Skeletal muscle cell (primary cell): ENCODE results near the gene RDH13.
"Not testable (repeated sequence)": the region's sequence is repeated elsewhere in the genome, so short reads cannot be mapped to it uniquely, and the experiment has no call there.

Experiments used
- DNase-seq: peaks from one replicate; pipeline ENCODE4 v3.0.0-alpha.2; 2010; ENCODE audit warnings: low read depth
- H3K4me3 ChIP-seq: 2 replicates; pipeline ENCODE4 v1.5.1; 2011; ENCODE audit warnings: low read depth, mild to moderate bottlenecking, control low read depth, low read length, moderate library complexity

Gene RDH13

DNA sequence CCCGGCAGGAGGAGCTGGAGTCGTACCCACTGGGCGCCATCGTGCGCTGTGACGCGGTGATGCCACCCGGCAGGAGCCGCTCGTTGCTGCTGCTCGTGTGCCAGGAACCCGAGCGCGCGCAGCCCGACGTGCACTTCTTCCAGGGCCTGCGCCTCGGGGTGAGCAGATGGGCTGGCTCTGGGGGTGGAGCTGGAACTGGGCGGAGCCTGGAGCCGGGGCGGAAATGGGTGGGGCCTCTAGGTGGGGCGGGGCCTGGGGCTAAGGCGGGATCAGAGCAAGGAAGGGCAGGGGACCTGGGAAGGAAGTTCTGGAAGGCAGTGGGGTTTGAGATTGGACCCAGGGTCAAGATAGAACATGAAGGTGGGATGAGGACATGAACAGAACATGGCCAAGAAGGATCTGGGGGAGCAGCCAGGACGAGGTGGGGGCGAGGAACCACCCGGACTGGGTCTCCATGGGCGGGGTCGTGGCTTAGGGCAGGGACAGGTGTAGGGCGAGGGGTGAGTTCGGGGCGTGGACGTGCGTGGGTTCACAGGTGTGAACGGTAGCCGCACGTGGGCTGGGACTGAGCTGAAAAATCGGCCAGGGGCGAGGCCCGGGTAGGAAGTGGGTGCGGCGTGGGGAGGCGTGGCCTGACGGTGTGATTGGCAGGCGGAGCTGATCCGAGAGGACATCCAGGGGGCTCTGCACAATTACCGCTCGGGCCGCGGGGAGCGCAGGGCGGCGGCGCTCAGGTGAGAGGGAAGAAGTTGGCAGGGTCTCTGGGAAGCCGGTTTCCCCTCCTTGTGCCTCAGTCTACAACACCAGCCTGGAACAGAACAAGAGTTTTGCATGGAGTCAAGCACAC, 17.4 kb upstream of the RDH13 start:
- peak overlapping the region; percentile 60 for H3K4me3 ChIP-seq
- DNase-seq, result no peak

DNA sequence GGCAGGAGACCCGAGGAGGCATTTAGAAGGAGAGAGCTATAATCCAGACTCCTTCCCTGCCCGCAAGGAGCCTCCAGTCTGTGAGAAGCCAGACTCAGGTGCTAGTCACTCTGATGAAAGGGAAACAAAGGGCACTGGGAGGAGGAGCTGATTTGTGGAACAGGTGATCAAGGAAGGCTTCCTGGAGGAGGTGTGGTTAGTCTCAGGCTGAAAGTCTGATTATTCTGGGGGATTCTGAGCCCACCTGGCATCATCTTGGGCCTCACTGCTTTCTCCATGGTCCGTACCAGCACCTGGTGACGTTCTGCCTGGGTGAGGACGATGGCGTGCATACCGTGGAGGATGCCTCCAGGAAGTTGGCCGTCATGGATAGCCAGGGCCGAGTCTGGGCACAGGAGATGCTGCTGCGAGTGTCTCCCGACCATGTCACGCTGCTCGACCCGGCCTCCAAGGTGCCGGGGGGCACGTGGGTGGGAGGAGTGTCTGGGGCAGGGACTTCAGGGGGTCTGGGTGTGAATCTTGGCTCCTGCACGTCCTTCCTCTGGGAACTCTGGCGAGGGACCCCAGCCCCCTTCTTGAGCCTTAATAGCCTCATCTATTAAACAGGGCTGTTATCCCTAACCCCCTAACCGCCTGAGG, 16.6 kb upstream of the RDH13 start:
- H3K4me3 ChIP-seq, result peak overlapping the region; percentile 18
- no peak for DNase-seq

DNA sequence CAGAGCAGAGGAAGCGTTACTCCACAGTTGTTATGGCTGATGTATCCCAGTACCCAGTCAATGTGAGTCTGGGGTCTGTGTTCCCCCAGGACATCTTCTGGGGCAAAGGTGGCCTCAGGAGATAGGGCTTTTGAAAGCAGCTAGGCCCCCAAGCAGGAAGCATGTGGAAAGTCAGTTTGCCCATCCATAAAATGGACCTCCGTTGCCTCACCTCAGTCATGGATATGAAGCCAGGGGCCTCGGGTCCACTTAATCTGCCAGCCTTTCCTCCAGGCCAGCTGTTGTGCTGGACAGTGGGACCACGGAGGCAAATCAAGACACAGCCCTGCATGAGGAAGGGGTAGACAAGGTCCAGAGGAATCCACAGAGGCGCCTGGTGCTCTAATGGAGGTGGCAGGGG, 16.0 kb upstream of the RDH13 start:
- no peak for DNase-seq
- no peak overlapping the region for H3K4me3 ChIP-seq

DNA sequence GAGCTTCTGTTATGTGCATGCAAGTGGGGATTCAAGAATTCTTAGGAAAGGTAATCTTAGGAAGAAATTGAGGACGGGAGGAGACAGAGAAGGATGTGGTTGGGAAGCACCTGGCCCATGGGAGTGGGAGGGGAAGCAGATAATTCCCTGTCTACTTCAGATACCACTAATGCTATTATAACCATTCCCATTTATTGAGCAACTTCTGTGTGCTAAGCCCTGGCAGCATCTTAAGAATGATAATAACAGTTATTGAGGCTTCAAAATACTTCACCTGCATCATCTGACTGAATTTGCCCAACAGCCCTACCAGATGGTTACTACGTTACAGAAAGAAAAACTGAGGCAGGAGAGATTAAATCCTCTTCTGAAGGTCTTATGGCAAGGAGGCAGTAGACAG, 14.2 kb upstream of the RDH13 start:
- no peak overlapping the region for H3K4me3 ChIP-seq
- no peak for DNase-seq

DNA sequence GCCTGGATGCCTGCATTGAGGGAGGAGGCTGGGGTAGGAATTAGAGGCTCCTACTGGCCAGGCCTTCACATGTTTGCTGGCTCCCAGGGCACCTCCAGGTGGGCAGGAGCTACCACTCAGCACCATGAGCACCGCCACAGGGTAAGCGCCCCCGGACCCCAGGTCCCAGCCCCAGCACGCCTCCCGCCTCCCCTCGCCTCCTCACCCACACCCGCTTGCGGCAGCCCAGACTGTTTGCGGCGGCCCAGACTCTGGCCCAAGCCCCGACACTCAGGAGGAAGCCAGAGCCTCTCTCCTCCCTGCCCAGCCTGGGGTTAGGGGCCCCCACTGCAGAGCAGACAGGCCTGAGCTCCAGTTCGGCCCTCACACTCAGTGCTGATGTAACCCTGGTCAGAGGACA, 13.4 kb upstream of the RDH13 start:
- DNase-seq, result no peak
- no peak overlapping the region for H3K4me3 ChIP-seq

DNA sequence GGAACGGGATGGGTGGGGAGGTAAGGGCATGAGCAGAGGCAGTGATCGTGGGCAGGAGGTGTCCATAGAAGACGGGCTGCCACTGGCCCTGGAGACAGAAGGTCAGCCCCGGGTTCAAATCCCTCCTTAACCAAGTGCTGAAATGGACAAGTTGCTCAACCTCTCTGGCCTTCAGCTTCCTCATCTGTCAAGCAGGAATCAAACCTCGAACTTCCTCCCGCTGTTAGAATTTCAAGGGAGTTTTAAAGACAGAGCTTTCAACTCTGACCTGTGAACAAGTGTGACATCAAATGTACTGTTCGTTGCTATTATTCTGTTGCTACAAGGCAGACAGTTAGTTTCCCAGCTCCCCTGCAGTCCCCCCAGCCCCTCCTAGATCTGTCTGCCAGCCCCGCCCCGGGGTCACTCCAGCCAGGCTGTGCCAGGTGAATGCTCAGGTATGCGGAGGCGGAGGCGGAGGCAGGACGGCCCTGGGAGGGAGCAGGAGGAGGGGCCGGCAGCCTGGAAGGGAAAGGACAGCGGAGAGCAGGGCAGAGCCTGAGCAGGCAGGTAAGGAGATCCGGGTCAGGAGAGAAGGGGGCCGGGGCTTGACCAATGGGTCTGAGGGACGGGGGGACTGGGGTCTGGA, 12.5 kb upstream of the RDH13 start, which contains the start of gene EPS8L1:
Gene EPS8L1, plus strand, starts transcription at position 499 of the 628 bp plus-strand sequence. CDS start 576 bp downstream, outside the sequence.
- no peak for DNase-seq
- H3K4me3 ChIP-seq, result no peak within 1 kb of the TSS

DNA sequence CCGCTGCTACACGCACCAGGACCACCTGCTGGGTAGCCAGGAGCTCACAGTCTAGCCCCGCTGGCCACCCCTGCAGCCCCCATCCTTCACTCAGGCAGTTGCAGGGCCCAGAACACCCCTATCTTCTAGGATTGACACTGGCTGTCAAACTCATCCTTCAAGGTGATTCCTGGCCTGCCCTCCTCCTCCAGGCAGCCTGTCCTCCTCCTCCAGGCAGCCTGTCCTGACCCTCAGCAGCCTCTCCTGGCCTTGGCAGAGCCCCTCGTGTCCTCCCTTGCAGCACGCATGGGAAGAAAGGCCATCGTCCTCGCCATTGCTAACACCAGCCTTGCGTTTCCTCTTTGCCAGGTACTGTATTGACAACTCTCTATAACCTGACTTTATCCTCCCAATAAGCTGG, 9.0 kb upstream of the RDH13 start:
- no peak overlapping the region for H3K4me3 ChIP-seq

DNA sequence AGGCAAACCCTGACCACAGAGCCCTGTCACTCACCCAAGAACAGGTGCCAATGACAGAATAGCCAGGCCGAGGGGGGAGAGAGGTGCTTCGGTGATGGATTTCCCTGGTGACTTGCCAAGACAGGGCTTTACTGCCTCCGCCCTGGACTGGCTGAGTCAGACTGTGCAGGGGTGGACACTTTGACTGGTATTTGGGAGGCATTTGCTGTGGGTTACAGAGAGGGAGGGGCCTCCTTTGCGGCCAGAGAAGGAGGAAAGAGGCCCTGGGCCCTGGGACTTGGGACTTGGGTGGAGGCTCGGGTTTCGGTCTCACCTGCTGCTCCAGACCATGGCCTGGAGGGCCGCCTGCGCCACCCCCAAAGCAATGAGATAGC, 8.2 kb upstream of the RDH13 start:
- DNase-seq, result peak; percentile 56
- no peak overlapping the region for H3K4me3 ChIP-seq

More for the DNA sequence above, 9.0 kb upstream of the RDH13 start:
- DNase-seq, result no peak

DNA sequence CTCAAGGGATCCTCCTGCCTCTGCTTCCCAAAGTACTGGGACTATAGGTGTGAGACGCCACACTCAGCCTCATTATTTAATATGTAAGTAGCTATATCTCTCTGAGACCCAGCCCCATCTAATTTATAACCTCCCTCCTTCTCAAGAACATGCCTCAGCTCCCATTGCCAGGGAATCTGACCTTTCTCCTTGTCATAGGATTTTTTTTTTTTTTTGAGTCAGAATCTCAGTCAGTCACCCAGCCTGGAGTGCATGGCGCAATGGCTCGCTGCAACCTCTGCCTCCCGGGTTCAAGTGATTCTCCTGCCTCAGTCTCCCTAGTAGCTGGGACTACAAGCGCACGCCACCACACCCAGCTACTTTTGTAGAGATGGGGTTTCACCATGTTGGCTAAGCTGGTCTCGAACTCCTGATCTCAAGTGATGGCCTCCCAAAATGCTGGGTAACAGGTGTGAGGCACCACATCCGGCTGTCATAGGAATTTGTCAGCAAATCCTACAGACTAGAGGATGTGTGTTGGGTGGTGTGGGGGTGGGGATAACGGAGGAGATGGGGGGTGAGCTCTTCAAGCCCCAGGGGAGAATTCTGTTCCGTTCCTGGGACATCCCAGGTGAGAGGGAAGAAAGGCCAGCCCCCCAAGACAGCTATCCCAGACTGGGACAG, 7.6 kb upstream of the RDH13 start:
- H3K4me3 ChIP-seq, result no peak overlapping the region
- DNase-seq, result no peak

DNA sequence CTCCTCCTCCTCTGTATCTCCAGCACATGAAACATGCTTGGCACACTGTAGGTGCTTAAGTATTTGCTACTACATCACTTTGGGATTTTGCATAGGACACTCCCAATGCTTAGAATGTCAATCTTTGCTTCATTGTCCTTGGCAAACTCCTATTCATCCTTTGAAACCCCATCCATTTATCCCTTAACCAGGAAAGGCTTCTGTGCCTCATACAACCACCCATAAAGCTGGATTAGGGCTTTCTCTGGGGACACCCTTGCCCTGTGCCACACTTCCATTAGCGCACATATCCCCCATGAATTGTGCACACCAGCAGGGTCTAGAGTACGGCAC, 6.9 kb upstream of the RDH13 start:
- H3K4me3 ChIP-seq, result no peak overlapping the region
- no peak for DNase-seq

DNA sequence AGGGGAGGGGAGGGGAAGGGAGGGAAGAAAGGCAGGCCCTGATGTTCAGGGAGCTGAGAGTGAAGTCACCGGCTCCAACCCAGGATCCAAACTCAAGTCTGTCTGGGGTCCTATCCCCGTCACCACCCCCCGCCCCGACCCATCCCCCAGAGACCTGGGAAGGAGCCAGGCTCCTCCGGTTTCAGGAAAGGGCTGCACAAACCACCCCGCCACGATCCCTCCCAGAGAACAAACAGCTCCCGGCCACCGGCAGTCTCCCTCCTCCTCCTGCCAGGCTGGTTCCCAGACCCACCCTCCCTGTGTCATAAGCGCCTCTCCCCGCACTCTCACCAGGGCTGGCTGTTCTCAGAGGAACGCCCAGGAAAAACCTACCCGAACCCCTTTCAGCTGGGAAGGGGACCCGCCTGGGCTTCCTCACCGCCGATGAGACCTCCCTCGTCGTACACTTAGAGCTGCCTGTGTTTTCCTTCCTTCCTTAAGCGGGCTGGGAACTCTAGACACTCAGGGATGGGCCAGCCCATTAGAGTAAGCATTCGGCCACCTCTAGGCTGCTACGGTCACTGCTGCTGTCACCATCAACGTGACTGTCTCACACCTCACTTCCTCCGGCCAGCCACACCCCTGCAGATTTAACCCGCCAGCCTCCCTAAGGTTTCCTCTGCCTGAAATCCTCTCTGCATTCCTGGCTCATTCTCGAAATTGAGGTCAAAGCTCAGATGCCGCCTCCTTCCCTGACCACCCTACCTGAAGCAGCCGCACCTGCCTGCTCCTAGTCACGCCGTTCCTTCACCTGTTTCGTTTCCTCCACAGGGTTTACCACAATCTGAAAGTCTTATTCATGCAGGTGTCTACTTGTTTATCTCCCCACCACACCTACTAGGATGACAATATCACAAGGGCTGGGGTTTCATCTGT, 6.3 kb upstream of the RDH13 start:
- no peak for DNase-seq
- peak overlapping the region; percentile 0 for H3K4me3 ChIP-seq

DNA sequence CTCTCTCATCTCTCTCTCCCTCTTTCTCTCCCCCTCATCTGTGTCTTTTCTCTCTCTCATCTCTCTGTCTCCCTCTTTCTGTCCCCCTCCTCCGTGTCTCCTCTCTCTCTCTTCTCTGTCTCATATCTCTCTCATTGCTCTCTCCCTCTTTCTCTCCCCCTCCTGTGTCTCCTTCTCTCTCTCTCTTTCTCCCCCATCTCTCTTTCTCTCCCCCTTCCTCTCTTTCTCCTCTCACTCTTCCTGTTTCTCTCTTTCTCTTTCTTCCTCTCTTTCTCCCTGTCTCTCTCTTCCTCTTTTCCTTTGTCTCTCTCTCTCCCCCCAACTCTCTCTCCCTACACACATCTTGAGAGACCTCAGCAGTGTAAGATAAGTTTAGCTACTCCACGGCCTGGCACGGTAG, 4.9 kb upstream of the RDH13 start:
- H3K4me3 ChIP-seq, result no peak overlapping the region
- no peak for DNase-seq

DNA sequence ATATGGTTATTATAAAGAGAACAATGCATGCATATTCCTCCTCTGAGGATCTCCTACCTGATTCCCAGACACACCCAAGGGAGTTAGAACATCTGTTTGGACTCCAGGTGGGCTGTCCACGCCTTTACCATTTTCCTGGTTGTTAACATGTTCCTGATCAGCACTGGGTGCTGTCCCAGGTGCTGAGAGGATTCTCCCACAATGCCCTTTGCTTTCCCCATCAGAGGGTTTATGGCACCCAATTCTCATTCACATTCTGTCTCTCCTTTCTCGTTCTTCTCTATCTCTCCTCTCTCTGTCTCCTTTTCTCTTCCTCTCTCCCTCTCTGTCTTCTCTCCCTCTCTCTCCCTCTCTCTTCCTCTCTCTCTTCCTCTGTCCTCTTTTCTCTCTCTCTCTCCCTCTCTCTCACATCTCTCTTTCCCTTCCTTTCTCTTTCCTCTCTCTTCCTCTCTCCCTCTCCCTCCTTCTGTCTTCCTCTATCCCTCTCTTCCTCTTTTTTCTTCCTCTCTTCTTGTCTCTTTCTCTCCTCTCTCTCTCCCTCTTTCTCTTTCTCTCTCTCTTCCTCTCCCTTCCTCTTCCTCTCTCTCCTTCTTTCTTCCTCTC, 3.3 kb upstream of the RDH13 start:
- DNase-seq, result no peak
- no peak overlapping the region for H3K4me3 ChIP-seq

DNA sequence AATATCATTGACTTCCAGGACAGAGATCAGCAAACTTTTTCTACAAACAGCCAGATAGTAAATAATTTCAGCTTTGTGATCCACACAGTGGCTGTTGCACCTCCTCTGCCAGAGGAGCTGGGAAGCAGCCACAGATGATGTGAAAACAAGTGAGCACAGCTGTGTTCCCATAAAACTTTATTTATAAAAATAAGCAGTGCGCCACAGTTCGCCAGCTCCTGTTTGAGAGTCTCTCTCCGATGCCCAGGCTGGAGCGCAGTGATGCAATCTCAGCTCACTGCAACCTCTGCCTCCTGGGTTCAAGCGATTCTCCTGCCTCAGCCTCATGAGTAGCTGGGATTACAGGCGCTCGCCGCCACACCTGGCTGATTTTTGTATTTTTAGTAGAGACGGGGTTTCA, 2.6 kb upstream of the RDH13 start:
- H3K4me3 ChIP-seq, DNase-seq: not testable (repeated sequence)

DNA sequence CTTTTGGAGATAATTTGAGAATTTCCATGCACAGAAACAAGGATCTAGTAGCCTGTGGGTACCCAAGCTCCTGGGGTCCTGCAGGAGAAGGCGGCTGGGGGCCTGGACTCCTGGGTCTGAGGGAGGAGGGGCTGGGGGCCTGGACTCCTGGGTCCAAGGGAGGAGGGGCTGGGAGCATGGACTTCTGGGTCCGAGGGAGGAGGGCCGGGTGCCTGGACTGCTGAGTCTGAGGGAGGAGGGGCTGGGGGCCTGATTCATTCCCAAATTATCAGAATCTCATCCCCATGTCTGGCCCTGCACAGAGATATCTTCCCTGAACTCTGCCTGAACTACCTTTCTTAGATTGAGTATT, 520 bp upstream of the RDH13 start:
- H3K4me3 ChIP-seq, result peak overlapping the region; percentile 85
- no peak for DNase-seq

DNA sequence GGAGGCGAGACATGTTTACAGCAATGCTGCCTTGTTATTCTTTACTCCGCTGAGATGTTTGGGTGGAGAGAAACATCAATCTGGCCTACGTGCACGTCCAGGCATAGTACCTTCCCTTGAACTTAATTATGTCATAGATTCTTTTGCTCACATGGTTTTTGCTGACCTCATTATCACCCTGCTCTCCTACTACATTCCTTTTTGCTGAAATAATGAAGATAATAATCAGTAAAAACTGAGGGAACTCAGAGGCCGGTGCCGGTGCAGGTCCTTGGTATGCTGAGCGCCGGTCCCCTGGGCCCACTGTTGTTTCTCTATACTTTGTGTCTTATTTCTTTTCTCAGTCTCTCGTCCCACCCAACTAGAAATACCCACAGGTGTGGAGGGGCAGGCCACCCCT, 2.7 kb downstream of the RDH13 start:
- not testable (repeated sequence) for DNase-seq, H3K4me3 ChIP-seq

DNA sequence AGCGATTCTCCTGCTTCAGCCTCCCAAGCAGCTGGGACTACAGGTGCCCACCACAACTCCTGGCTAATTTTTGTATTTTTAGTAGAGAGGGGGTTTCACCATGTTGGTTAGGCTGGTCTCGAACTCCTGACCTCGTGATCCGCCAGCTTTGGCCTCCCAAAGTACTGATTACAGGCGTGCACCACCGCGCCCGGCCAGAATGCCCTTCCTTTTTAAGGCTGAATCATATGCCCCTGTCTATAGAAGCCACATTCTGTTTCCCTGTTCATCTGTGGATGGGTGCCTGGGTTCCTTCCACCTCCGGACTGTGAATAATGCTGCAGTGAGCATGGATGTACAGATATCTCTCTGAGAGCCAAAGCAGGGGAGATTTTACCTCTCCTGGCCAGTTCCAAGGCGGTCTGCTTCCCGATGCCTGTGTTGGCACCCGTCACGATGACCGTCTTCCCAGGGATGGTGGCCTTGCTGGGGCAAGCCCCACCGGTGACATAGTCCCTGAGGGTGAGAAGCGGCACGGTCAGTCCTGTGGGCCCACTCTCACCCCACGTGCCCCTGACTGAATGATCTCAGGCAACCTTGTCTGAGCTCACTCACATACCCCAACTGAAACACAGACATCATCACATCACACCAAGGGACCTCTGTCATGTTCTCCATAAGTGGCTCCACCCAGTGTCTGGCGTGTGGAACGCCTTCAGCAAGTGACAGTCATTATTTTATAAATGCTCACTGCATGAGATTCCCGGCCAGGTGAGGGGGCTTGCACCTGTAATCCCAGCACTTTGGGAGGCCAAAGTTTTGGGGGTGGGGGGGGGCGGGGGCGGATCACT, 4.0 kb downstream of the RDH13 start:
- DNase-seq, result no peak
- no peak overlapping the region for H3K4me3 ChIP-seq

DNA sequence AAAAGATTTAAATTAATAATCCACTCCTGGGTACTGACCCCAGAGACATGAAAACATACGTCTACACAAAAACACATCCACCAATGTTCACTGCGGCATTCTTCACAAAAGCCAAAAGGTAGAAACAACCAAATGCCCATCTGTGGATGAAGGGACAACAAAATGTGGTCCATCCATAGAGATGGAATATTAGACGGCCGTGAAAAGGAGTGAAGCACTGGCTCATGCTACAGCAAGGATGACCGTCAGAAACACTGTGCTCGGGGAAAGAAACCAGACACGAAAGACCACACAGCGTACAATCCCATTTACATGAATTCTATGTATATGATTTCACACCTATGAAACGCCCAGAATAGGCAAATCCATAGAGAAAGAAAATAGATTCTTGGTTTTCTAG, 6.1 kb downstream of the RDH13 start:
- H3K4me3 ChIP-seq, result no peak overlapping the region
- DNase-seq, result no peak
